Activated naive CD8-positive, alpha-beta T cell treated with anti-CD3 and anti-CD28 coated beads for 36 hours (primary cell): Measurements from ENCODE around the gene C1QTNF9B. TPM values are rescaled to one million over a fixed set of nuclear protein-coding genes. Genes with fewer than 3 reads are reported as not detected.
"Not testable (repeated sequence)": the region's sequence is repeated elsewhere in the genome, so short reads cannot be mapped to it uniquely, and the experiment has no call there.

Experiments
- DNase-seq: peaks from one replicate; pipeline ENCODE4 v3.0.0; 2021
- H3K27ac Mint-ChIP-seq: one replicate; pipeline ENCODE4 v1.8.0; 2022; ENCODE audit warnings: mild to moderate bottlenecking, moderate library complexity, mixed read lengths
- H3K27me3 Mint-ChIP-seq: one replicate; pipeline ENCODE4 v1.8.0; 2022; ENCODE audit warnings: mild to moderate bottlenecking, mixed read lengths
- H3K36me3 Mint-ChIP-seq: one replicate; pipeline ENCODE4 v1.8.0; 2021; ENCODE audit warnings: mild to moderate bottlenecking, mixed read lengths
- H3K4me1 Mint-ChIP-seq: one replicate; pipeline ENCODE4 v1.8.0; 2021; ENCODE audit warnings: mixed read lengths
- H3K4me3 Mint-ChIP-seq: one replicate; pipeline ENCODE4 v1.8.0; 2022; ENCODE audit warnings: mild to moderate bottlenecking, moderate library complexity, mixed read lengths
- H3K9me3 Mint-ChIP-seq: one replicate; pipeline ENCODE4 v1.8.0; 2022; ENCODE audit warnings: mixed read lengths
- total RNA-seq, 2 experiments: library from RNA; stranded (reverse); gene quantifications; one replicate each; pipeline ENCODE4 v1.2.3, GENCODE V29; 2021

C1QTNF9B gene
- total RNA-seq, 2 experiments from 2014 or later, result not detected

GRCh38 chr13:23905766-23906165, 8.5 kb upstream of the C1QTNF9B start:
- peaks cover 46% of the 10 kb centered on the region for H3K27me3 Mint-ChIP-seq
- H3K36me3 Mint-ChIP-seq, result no peaks in the 10 kb centered on the region
- no peak for DNase-seq
- no peak overlapping the region for H3K4me3 Mint-ChIP-seq
- no peaks in the 10 kb centered on the region for H3K4me1 Mint-ChIP-seq
- no peaks in the 10 kb centered on the region for H3K9me3 Mint-ChIP-seq
- no peak overlapping the region for H3K27ac Mint-ChIP-seq

- no peak for DNase-seq
- Mint-ChIP-seq H3K27ac (no peak overlapping the region), H3K36me3 (no peaks in the 10 kb centered on the region), H3K9me3 (no peaks in the 10 kb centered on the region), H3K4me1 (peaks cover 3% of the 10 kb centered on the region), H3K27me3 (peaks cover 40% of the 10 kb centered on the region), H3K4me3 (no peak overlapping the region)
Measured at GRCh38 chr13:23903906-23904280, 6.6 kb upstream of the C1QTNF9B start.

GRCh38 chr13:23902975-23903905, 5.9 kb upstream of the C1QTNF9B start:
- no peaks in the 10 kb centered on the region for H3K36me3 Mint-ChIP-seq
- H3K4me3 Mint-ChIP-seq, result no peak overlapping the region
- DNase-seq, result no peak
- peaks cover 40% of the 10 kb centered on the region for H3K27me3 Mint-ChIP-seq
- H3K9me3 Mint-ChIP-seq, result no peaks in the 10 kb centered on the region
- peaks cover 3% of the 10 kb centered on the region for H3K4me1 Mint-ChIP-seq
- no peak overlapping the region for H3K27ac Mint-ChIP-seq

GRCh38 chr13:23901365-23901764, 4.1 kb upstream of the C1QTNF9B start:
- no peak for DNase-seq
- peaks cover 3% of the 10 kb centered on the region for H3K4me1 Mint-ChIP-seq
- H3K4me3 Mint-ChIP-seq, result no peak overlapping the region
- H3K36me3 Mint-ChIP-seq, result no peaks in the 10 kb centered on the region
- H3K27me3 Mint-ChIP-seq, result peaks cover 36% of the 10 kb centered on the region
- no peak overlapping the region for H3K27ac Mint-ChIP-seq
- no peaks in the 10 kb centered on the region for H3K9me3 Mint-ChIP-seq

- no peak for DNase-seq
- Mint-ChIP-seq H3K4me1 (peaks cover 3% of the 10 kb centered on the region), H3K9me3 (no peaks in the 10 kb centered on the region), H3K27me3 (peaks cover 29% of the 10 kb centered on the region), H3K4me3 (no peak overlapping the region), H3K36me3 (no peaks in the 10 kb centered on the region), H3K27ac (no peak overlapping the region)
Measured at GRCh38 chr13:23899555-23899954, 2.3 kb upstream of the C1QTNF9B start.

- Mint-ChIP-seq H3K36me3 (no peaks in the 10 kb centered on the region), H3K9me3 (no peaks in the 10 kb centered on the region), H3K27ac (no peak overlapping the region), H3K4me1 (peaks cover 3% of the 10 kb centered on the region), H3K27me3 (peaks cover 16% of the 10 kb centered on the region), H3K4me3 (no peak overlapping the region)
- no peak for DNase-seq
Measured at GRCh38 chr13:23898101-23898500, 799 bp upstream of the C1QTNF9B start.

GRCh38 chr13:23894746-23895145, 2.6 kb downstream of the C1QTNF9B start:
- not testable (repeated sequence) for H3K9me3 Mint-ChIP-seq, H3K4me1 Mint-ChIP-seq, H3K27ac Mint-ChIP-seq, H3K27me3 Mint-ChIP-seq, H3K36me3 Mint-ChIP-seq, H3K4me3 Mint-ChIP-seq, DNase-seq

GRCh38 chr13:23893791-23894190, 3.5 kb downstream of the C1QTNF9B start:
- H3K4me3 Mint-ChIP-seq, H3K27ac Mint-ChIP-seq, H3K9me3 Mint-ChIP-seq, DNase-seq, H3K36me3 Mint-ChIP-seq, H3K4me1 Mint-ChIP-seq, H3K27me3 Mint-ChIP-seq: not testable (repeated sequence)

GRCh38 chr13:23889615-23890607, 7.4 kb downstream of the C1QTNF9B start:
- peak overlapping the region; percentile 86 for H3K4me3 Mint-ChIP-seq
- DNase-seq, result no peak
- no peaks in the 10 kb centered on the region for H3K27me3 Mint-ChIP-seq
- no peaks in the 10 kb centered on the region for H3K9me3 Mint-ChIP-seq
- H3K36me3 Mint-ChIP-seq, result peaks cover 4% of the 10 kb centered on the region
- peaks cover 18% of the 10 kb centered on the region for H3K4me1 Mint-ChIP-seq
- peak overlapping the region; percentile 79 for H3K27ac Mint-ChIP-seq

GRCh38 chr13:23888658-23889614, 8.4 kb downstream of the C1QTNF9B start, which contains the start of gene MIPEP:
Gene MIPEP, minus strand, starts transcription at chr13:23889400. Its CDS starts 80 bp downstream, at chr13:23889320.
- peak within 1 kb of the TSS; percentile 79 for H3K27ac Mint-ChIP-seq
- H3K27me3 Mint-ChIP-seq, result no peaks in the 10 kb centered on the region
- H3K4me1 Mint-ChIP-seq, result peaks cover 19% of the 10 kb centered on the region

GRCh38 chr13:23884361-23884760, 12.9 kb downstream of the C1QTNF9B start:
- not testable (repeated sequence) for H3K4me3 Mint-ChIP-seq, H3K9me3 Mint-ChIP-seq, H3K27ac Mint-ChIP-seq, DNase-seq, H3K27me3 Mint-ChIP-seq
- Mint-ChIP-seq H3K4me1 (peaks cover 14% of the 10 kb centered on the region), H3K36me3 (peaks cover 20% of the 10 kb centered on the region)

More at GRCh38 chr13:23888658-23889614, 8.4 kb downstream of the C1QTNF9B start, which contains the start of gene MIPEP:
- Mint-ChIP-seq H3K4me3 (peak within 1 kb of the TSS; percentile 86), H3K9me3 (no peaks in the 10 kb centered on the region), H3K36me3 (peaks cover 6% of the 10 kb centered on the region)
- peak; percentile 94 for DNase-seq

- DNase-seq, result no peak
- Mint-ChIP-seq H3K27me3 (no peaks in the 10 kb centered on the region), H3K9me3 (no peaks in the 10 kb centered on the region), H3K4me1 (peaks cover 12% of the 10 kb centered on the region), H3K36me3 (peaks cover 23% of the 10 kb centered on the region), H3K4me3 (no peak overlapping the region), H3K27ac (no peak overlapping the region)
Measured at GRCh38 chr13:23883255-23883654, 14.0 kb downstream of the C1QTNF9B start.

- H3K4me3 Mint-ChIP-seq, H3K9me3 Mint-ChIP-seq, H3K4me1 Mint-ChIP-seq, DNase-seq, H3K27ac Mint-ChIP-seq, H3K27me3 Mint-ChIP-seq: not testable (repeated sequence)
- H3K36me3 Mint-ChIP-seq, result peaks cover 22% of the 10 kb centered on the region
Measured at GRCh38 chr13:23881402-23881800, 15.9 kb downstream of the C1QTNF9B start.
